GM12865 (cell line): ENCODE results near the gene FBXW12.

ENCODE experiments used
- DNase-seq: peaks from one replicate; pipeline ENCODE4 v3.0.0; 2010; ENCODE audit warnings: low read depth
- H3K4me3 ChIP-seq: 2 replicates; pipeline ENCODE4 v1.5.1; 2011; ENCODE audit warnings: mild to moderate bottlenecking, low read depth, low read length, control low read depth
- CTCF ChIP-seq: IDR thresholded peaks from 2 replicates; pipeline ENCODE4 v1.5.1; 2011; ENCODE audit warnings: low read length, control low read depth, low read depth, inconsistent platforms; ENCODE audit not compliant: insufficient read depth; ENCODE audit errors: missing control alignments

Gene FBXW12

GRCh38 chr3:48409291-48410201 lies 37.5 kb downstream of the FBXW12 start:
- no peak for TF ChIP-seq CTCF
- no peak for DNase-seq
- no peak overlapping the region for H3K4me3 ChIP-seq

DNA sequence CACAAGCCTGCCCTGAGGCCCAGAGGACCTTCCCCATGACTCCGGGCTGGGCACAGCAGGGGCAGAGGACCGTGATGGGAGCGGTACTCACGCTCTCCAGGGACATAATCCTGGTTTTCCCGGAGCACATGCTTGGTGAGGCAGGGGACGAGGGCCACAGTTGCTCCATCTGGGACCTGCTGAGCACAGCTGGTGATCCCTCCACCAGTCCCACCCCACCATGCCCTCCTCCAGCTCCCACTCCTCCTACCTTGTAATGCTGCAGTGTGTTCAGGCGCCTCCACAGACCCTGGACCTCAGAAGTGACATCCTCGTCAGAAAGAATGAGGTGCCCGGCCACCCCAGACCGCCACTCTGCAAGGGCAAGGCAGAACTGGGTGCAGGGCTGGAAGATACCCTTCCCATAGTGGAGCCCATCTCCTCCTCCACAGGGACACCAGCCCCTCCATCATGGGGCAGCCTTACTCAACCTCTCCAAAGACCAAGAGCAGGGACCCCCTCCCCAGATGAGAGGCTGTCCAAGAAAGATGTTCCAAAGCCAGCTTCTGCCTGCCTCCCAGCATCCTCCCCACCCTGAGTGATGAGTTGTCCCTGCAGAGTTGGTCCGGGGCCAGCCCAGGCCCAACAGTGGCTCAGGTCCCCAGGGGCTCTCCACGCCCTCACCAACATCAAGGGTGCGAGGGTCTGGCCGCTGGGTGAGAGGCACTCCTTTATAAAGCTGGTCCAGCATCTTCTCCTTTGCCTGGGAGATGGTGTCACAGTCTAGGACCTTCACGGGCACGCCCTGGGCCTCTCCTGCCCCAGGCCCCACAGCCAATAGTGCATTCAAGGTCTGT lies 38.4 kb downstream of the FBXW12 start:
- no peak for DNase-seq
- no peak for TF ChIP-seq CTCF
- no peak overlapping the region for H3K4me3 ChIP-seq

DNA sequence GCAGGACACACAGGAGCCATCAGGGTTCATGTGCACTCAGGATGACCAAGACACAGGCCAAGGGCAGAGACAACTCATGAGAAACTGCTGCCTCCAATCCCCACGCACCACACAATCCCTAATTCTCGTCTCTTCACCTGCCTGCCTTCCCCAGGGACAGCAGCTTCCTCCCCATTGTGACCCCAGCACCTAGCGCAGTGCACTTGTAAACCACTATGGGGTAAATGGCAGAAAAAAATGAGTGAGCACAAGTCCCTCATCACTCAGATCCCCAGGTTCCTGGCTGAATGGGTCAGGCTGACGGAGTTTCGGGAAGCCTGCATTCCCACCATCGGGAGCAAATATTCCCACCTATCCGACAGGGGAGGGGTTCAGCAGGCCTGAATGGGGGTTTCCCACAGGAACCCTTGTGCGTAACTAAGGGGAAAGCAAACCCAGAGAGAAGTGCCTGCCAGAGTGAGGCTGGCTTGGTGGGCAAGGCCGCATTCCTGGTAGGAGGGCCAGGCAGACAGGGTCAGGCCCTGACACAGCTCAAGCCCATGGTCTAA lies 39.1 kb downstream of the FBXW12 start:
- no peak for TF ChIP-seq CTCF
- no peak for DNase-seq
- H3K4me3 ChIP-seq: no peak overlapping the region

GRCh38 chr3:48411606-48412374 lies 39.8 kb downstream of the FBXW12 start:
- no peak overlapping the region for H3K4me3 ChIP-seq
- TF ChIP-seq CTCF: no peak
- no peak for DNase-seq

DNA sequence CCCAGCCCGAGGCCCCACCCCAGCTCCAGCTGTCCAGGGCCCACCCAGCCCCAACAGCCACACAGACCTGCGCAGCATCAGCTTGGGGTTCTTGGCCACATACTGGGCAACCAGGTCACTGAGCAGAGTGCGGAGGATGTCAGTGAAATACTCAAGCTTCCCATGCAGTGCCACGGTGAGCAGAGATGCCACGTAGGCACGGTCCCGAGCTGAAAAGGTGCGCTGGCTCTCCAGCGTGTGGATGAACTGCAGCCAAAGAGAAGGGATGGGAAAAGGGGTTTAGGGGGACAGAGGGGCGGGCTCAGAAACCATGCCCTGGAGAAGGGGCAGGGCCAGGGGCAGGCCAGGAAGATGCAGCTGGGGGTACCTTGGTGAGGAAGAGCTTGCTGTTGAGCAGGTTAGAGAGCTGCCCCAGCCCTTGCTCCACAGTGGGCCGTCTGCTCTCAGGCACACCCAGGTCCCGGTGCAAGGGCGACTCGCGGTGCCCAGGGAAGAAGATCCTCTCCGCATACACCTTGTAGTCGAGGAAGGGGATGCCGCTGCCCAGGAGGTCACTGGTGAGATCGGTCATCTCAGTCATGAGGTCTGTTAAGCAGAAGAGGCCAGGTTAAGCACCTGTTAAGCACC lies 40.5 kb downstream of the FBXW12 start:
- H3K4me3 ChIP-seq: no peak overlapping the region
- TF ChIP-seq CTCF: no peak
- no peak for DNase-seq

- no peak for DNase-seq
- no peak for TF ChIP-seq CTCF
- H3K4me3 ChIP-seq: no peak overlapping the region
Observed at GRCh38 chr3:48413086-48413485, 41.1 kb downstream of the FBXW12 start.
